IPS DF 6.9 (cell line): ENCODE measurements around the gene ADAD1.

ENCODE experiments used
- DNase-seq: peaks from one replicate; pipeline ENCODE4 v3.0.0-alpha.2; 2013; ENCODE audit warnings: low read depth, low spot score
- H3K27ac ChIP-seq: one replicate; pipeline ENCODE4 v1.5.1; 2013; ENCODE audit warnings: low read length, control low read depth
- H3K27me3 ChIP-seq: 2 replicates; pipeline ENCODE4 v1.6.1; 2013; ENCODE audit warnings: mild to moderate bottlenecking, low read length; ENCODE audit not compliant: control insufficient read depth, insufficient read depth
- H3K36me3 ChIP-seq: 2 replicates; pipeline ENCODE4 v1.6.1; 2013; ENCODE audit warnings: low read length; ENCODE audit not compliant: control insufficient read depth, insufficient read depth
- H3K4me1 ChIP-seq: 2 replicates; pipeline ENCODE4 v1.6.1; 2013; ENCODE audit warnings: low read length; ENCODE audit not compliant: control insufficient read depth, insufficient read depth
- H3K4me3 ChIP-seq: 2 replicates; pipeline ENCODE4 v1.5.1; 2013; ENCODE audit warnings: mild to moderate bottlenecking, low read length
- H3K9me3 ChIP-seq: 2 replicates; pipeline ENCODE4 v1.6.1; 2013; ENCODE audit warnings: low read length, inconsistent platforms; ENCODE audit not compliant: control insufficient read depth, insufficient read depth
- WGBS: extraction: QIAGEN DNeasy Blood & Tissue Kit; methylation state at CpG from one replicate; pipeline ENCODE4 v1.1.7; 2013; ENCODE audit warnings: mixed read lengths, missing lambda C conversion rate; ENCODE audit not compliant: insufficient read length, insufficient coverage; 5-methylcytosine and 5-hydroxymethylcytosine counted together

ADAD1 gene

DNA sequence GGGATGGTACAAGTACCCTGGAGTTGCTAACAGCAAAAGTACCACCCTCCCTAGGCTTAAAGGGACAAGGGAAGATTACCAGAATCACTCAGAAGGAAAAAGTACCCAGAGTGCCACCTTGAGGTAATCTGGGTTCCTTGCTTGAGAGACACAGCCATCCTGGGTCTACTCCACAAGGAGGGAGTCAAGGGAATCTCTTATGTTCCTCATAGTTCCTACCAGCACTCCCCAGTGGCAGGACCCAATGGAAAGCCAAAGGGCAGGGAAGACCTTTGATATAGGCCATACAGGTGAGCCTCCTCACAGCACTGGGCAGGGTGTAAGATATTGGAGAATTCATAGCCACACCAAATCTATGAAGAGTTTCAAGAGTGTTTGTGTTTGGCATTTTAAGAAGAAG, 72.0 kb downstream of the ADAD1 start:
- peak; percentile 64 for DNase-seq
- no peaks in the 10 kb centered on the region for H3K9me3 ChIP-seq
- H3K27ac ChIP-seq: no peak overlapping the region
- H3K4me3 ChIP-seq: no peak overlapping the region
- H3K4me1 ChIP-seq: no peaks in the 10 kb centered on the region
- no peaks in the 10 kb centered on the region for H3K36me3 ChIP-seq
- H3K27me3 ChIP-seq: no peaks in the 10 kb centered on the region

DNA sequence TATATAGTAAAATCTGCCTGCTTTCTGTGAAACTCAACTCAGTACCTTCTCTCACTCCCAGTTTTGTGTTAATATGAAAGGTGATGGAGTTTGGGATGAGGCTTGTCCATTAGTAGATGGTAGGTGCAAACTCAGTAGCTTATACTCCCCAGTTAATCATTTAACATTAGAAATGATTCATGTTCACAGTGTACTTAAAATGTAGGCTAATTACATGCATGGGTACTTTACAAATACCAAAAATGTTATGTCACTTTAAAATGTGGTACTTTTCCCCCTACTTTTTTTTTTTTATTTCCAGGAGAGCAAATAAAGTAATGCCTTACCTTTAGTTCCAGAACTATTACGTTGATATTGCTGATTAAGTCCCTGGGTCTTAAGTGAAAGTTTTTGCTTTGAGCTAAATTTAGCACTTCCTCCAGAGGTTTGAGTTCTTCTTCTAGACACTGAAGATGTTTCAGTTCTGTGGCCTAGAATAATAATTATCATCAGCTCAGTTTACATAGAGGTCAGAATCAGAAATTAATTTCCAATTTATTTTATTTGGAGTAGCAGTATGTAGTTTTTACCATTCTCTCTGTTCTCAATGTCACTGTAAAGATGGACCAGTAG, 74.7 kb downstream of the ADAD1 start:
- no peak overlapping the region for H3K4me3 ChIP-seq
- no peak overlapping the region for H3K27ac ChIP-seq
- H3K9me3 ChIP-seq: no peaks in the 10 kb centered on the region
- DNase-seq: no peak
- H3K36me3 ChIP-seq: no peaks in the 10 kb centered on the region
- no peaks in the 10 kb centered on the region for H3K27me3 ChIP-seq
- no CpG with 5 or more reads among the region's 1 CpG for WGBS
- H3K4me1 ChIP-seq: no peaks in the 10 kb centered on the region

DNA sequence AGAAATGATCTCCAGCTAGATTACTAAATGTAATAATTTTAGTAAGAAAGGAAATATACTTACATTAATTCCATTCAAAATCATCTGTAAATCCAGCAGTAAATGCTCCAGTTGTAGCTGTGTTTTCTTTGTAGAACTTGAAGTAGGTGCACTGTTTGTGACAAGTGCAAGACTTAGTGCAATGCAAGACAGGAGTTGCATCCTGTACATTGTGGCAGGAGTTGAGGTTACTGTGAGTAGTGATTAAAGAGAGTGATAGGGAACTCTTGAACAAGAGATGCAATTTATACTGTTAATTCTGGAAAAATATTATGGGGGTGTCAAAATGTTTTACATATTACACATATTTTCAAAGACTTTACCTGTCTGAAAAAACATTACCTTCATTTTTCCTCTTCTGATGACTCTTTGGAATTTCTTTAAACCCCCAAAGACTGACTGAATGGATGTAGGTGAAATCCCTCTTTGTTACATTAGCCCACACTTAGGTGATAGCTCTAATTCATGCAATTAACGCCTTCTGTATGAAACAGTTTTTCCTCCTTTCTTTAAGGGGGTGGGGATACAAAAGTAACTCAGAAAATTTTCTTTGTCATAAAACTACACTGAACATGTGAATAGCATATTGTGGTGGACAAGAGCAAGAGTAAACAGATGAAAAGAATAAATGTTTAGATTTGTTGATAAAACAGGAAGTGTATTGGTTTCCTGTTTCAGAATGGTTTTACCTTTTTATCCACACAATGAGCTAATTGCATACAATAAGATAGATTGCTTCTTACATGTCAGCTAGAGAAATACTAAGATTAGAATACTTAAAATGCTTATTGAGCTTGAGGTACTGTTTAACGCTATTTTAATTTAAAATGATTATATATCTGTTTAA, 77.7 kb downstream of the ADAD1 start, which contains the start of gene IL2:
TSS of gene IL2 (minus strand) at position 495 of the 886 bp plus-strand sequence. CDS start at position 210, 285 bp downstream.
- no CpG with 5 or more reads among the region's 2 CpGs for WGBS

DNA sequence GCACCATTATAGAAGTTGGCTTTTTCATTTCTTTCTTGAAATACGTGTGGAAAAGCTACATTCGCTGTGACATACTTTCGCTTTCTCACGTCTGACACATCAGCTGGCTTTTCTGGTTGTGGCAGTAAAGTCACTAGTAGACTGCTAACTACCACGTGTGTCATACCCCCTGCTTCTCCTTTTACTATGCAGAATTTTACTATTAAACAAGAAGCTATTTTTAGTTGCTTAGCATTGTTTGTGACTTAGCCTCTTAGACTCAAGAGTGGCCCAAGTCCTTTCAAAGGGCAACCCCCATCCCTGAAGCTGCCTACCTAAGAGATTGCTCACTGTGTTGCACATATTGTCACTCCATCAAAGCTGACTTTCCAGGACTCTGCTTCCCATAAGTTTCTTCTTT, 79.8 kb downstream of the ADAD1 start:
- no peaks in the 10 kb centered on the region for H3K4me1 ChIP-seq
- no peak overlapping the region for H3K27ac ChIP-seq
- no peak for DNase-seq
- no peak overlapping the region for H3K4me3 ChIP-seq
- no peaks in the 10 kb centered on the region for H3K9me3 ChIP-seq
- H3K36me3 ChIP-seq: no peaks in the 10 kb centered on the region
- H3K27me3 ChIP-seq: no peaks in the 10 kb centered on the region
- WGBS: no CpG with 5 or more reads among the region's 5 CpGs

More for the DNA sequence above, 77.7 kb downstream of the ADAD1 start, which contains the start of gene IL2:
- H3K4me1 ChIP-seq: no peaks in the 10 kb centered on the region
- no peak within 1 kb of the TSS for H3K27ac ChIP-seq
- no peak for DNase-seq
- H3K27me3 ChIP-seq: no peaks in the 10 kb centered on the region
- no peaks in the 10 kb centered on the region for H3K36me3 ChIP-seq
- H3K4me3 ChIP-seq: no peak within 1 kb of the TSS
- no peaks in the 10 kb centered on the region for H3K9me3 ChIP-seq

DNA sequence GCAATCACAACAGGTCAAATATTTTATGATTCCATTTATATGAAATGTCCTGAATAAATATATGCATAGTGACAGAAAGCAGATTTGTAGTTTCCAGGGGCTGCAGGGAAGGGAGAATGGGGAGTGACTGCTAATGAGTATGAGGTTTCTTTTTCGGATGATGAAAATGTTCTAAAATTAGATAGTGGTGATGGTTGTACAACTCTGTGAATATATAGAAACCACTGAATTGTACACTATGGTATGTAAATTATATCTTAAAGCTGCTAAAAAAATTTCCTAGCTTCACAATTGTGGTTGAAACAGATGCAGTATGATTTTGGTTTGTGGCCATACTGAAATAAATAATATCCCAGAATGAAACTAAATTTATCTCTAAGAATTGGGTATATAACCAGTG, 90.6 kb downstream of the ADAD1 start:
- Histone ChIP-seq H3K9me3 (no peaks in the 10 kb centered on the region), H3K4me3 (no peak overlapping the region), H3K4me1 (no peaks in the 10 kb centered on the region), H3K36me3 (no peaks in the 10 kb centered on the region), H3K27me3 (no peaks in the 10 kb centered on the region), H3K27ac (no peak overlapping the region)
- no CpG with 5 or more reads among the region's 1 CpG for WGBS
- DNase-seq: no peak

DNA sequence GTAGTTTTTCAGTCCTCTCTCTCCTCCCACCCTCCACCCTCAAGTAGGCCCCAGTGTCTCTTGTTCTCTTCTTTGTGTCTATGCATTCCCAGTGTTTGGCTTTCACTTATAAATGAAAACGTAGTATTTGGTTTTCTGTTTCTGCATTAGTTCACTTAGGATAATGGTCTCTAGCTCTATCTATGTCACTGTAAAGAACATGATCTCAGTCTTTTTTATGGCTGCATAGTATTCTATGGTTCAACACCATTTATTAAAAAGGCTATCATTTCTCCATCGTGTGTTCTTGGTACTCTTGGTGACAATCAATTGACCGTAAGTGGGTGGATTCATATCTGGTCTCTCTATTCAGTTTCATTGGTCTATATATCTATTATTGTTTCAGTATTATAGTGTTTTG, 96.4 kb downstream of the ADAD1 start:
- no peaks in the 10 kb centered on the region for H3K36me3 ChIP-seq
- no peak for DNase-seq
- no CpG with 5 or more reads among the region's 3 CpGs for WGBS
- H3K4me3 ChIP-seq: no peak overlapping the region
- H3K9me3 ChIP-seq: no peaks in the 10 kb centered on the region
- H3K27me3 ChIP-seq: no peaks in the 10 kb centered on the region
- H3K4me1 ChIP-seq: no peaks in the 10 kb centered on the region
- H3K27ac ChIP-seq: no peak overlapping the region

DNA sequence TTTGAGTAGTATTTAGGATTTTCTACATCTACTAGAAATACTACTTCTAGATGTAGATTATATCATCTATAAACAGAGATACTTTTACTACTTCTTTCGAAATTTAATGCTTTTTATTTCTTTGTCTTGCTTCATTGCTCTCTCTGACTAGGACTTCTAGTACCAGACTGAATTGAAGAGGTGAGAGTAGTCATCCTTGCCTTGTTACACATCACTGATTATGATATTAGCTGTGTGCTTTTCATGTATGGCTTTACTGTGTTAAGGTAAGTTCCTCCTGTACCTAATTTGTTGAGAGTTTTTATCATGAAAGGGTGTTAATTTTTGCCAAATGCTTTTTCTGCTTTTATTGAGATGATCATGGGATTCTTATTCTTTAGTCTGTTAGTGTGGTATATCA, 97.3 kb downstream of the ADAD1 start:
- no CpG with 5 or more reads among the region's 1 CpG for WGBS
- Histone ChIP-seq H3K9me3 (no peaks in the 10 kb centered on the region), H3K36me3 (no peaks in the 10 kb centered on the region), H3K4me1 (no peaks in the 10 kb centered on the region), H3K27ac (no peak overlapping the region), H3K4me3 (no peak overlapping the region), H3K27me3 (no peaks in the 10 kb centered on the region)
- DNase-seq: no peak

DNA sequence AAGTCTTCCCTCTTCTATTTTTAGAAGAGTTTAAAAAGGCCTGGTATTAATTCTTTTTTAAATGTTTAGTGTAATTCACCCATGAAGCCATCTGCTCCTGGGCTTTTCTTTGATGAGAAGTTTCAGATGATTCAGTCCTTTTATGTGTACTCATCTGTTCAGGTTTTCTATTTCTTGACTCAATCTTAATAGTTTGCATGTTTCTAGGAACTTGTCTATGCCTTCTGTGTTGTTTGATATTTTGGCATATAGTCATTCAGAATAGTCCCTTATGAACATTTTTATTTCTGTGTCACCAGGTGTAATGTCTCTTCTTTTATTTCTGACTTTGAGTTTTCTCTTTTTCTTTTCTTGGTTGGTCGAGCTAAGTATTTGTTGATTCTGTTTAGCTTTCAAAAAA, 97.9 kb downstream of the ADAD1 start:
- Histone ChIP-seq H3K4me3 (no peak overlapping the region), H3K4me1 (no peaks in the 10 kb centered on the region), H3K36me3 (no peaks in the 10 kb centered on the region), H3K27ac (no peak overlapping the region), H3K9me3 (no peaks in the 10 kb centered on the region), H3K27me3 (no peaks in the 10 kb centered on the region)
- DNase-seq: no peak
- no CpG with 5 or more reads among the region's 1 CpG for WGBS
